ENCODE data around the gene TAC3. TPM values are rescaled to one million over a fixed set of nuclear protein-coding genes. Genes with fewer than 3 reads are reported as not detected.

Gene TAC3
- total and polyA plus RNA-seq, 2 of the 8 experiments (the other 6 are each of a cell fraction or from before 2014, with no cell fraction given): 9.7 to 45.3 TPM

GRCh38 chr12:56991319-56992246 is 24.7 kb downstream of the TAC3 start (continued):
- TF ChIP-seq CEBPB (IDR thresholded peaks at IDR 0.05; ENCODE audit: low read depth, low read length) (no peak), BCL11A (IDR thresholded peaks at IDR 0.05; ENCODE audit: low read depth in 2 of 2, low read length in 2 of 2) (no peak), SAP30 (IDR thresholded peaks at IDR 0.05; ENCODE audit: insufficient read depth, insufficient replicate concordance, low read length) (no peak), KDM5A (IDR thresholded peaks at IDR 0.05; ENCODE audit: low read length) (no peak), JUN (IDR thresholded peaks at IDR 0.05; ENCODE audit: low read depth, low read length) (no peak), JUND (IDR thresholded peaks at IDR 0.05; ENCODE audit: low read length) (no peak), EZH2 (IDR thresholded peaks at IDR 0.05; ENCODE audit: low read depth, low read length, severe bottlenecking) (no peak)

All from H1 (cell line).